AG04449 (cell line): Measurements from ENCODE around the gene MAP2K4.

Experiments
- CTCF ChIA-PET: fragments of 350-600 bp; formaldehyde crosslinking; extraction: SDS; loops from one replicate; lab custom pipeline; 2021; ENCODE audit warnings: antibody characterized with exemption; lab: Yijun Ruan, JAX
- POLR2A ChIA-PET: fragments of 400-600, 350-600 bp; formaldehyde crosslinking; extraction: SDS; loops from one replicate; lab custom pipeline; 2020; ENCODE audit warnings: antibody characterized with exemption, inconsistent platforms; lab: Yijun Ruan, JAX
- DNase-seq: peaks from one replicate; pipeline ENCODE4 v3.0.0-alpha.2; 2010; ENCODE audit warnings: low read depth, low spot score
- H3K4me3 ChIP-seq: 2 replicates; pipeline ENCODE4 v1.5.1; 2011; ENCODE audit warnings: low read depth, mild to moderate bottlenecking, control low read depth, low read length
- CTCF ChIP-seq: IDR thresholded peaks from one replicate; pipeline ENCODE4 v1.5.1; 2011; ENCODE audit warnings: mild to moderate bottlenecking, moderate library complexity, low read length, control low read depth, inconsistent platforms; ENCODE audit not compliant: insufficient read depth; ENCODE audit errors: missing control alignments

The MAP2K4 gene

GRCh38 chr17:12113156-12113555 is 92.5 kb downstream of the MAP2K4 start:
- DNase-seq = no peak
- ChIA-PET POLR2A (no interaction called here), CTCF (no interaction called here)
- H3K4me3 ChIP-seq = no peak overlapping the region
- no peak for TF ChIP-seq CTCF

- POLR2A ChIA-PET = no interaction called here
- no peak for DNase-seq
- no peak for TF ChIP-seq CTCF
- H3K4me3 ChIP-seq = no peak overlapping the region
- CTCF ChIA-PET = no interaction called here
These were observed 94.2 kb downstream of the MAP2K4 start for GRCh38 chr17:12114686-12115418.

- ChIA-PET POLR2A (no interaction called here), CTCF (interaction anchor here (0.6 kb wide), 1 partner anchor 610 kb away, joined by 3 read pairs; no protein-coding TSS in a partner anchor)
- H3K4me3 ChIP-seq = no peak overlapping the region
- no peak for DNase-seq
- no peak for TF ChIP-seq CTCF
These were observed 95.5 kb downstream of the MAP2K4 start for GRCh38 chr17:12116143-12116542.

GRCh38 chr17:12118617-12119016 is 97.9 kb downstream of the MAP2K4 start:
- POLR2A ChIA-PET = no interaction called here
- CTCF ChIA-PET = interaction anchor here (1.2 kb wide), 1 partner anchor 9 kb away, joined by 3 read pairs; no protein-coding TSS in a partner anchor
- no peak overlapping the region for H3K4me3 ChIP-seq
- DNase-seq = no peak
- no peak for TF ChIP-seq CTCF

- no peak overlapping the region for H3K4me3 ChIP-seq
- TF ChIP-seq CTCF = no peak
- CTCF ChIA-PET = no interaction called here
- POLR2A ChIA-PET = no interaction called here
- no peak for DNase-seq
These were observed 101.4 kb downstream of the MAP2K4 start for GRCh38 chr17:12122075-12122474.

GRCh38 chr17:12127177-12127576 is 106.5 kb downstream of the MAP2K4 start:
- no peak for TF ChIP-seq CTCF
- ChIA-PET POLR2A (no interaction called here), CTCF (interaction anchor here (1.6 kb wide), 1 partner anchor 8 kb away, joined by 3 read pairs; no protein-coding TSS in a partner anchor)
- H3K4me3 ChIP-seq = no peak overlapping the region
- no peak for DNase-seq
